GM12874 (cell line): Measurements from ENCODE around the gene TGFB1I1.

Source experiments
- TF ChIP-seq, protein P1 (sequence below): IDR thresholded peaks from 2 replicates; pipeline ENCODE4 v1.5.1; 2011; ENCODE audit warnings: low read depth, mild to moderate bottlenecking, control low read depth, low read length, moderate library complexity; ENCODE audit not compliant: insufficient read depth

The TGFB1I1 gene

DNA sequence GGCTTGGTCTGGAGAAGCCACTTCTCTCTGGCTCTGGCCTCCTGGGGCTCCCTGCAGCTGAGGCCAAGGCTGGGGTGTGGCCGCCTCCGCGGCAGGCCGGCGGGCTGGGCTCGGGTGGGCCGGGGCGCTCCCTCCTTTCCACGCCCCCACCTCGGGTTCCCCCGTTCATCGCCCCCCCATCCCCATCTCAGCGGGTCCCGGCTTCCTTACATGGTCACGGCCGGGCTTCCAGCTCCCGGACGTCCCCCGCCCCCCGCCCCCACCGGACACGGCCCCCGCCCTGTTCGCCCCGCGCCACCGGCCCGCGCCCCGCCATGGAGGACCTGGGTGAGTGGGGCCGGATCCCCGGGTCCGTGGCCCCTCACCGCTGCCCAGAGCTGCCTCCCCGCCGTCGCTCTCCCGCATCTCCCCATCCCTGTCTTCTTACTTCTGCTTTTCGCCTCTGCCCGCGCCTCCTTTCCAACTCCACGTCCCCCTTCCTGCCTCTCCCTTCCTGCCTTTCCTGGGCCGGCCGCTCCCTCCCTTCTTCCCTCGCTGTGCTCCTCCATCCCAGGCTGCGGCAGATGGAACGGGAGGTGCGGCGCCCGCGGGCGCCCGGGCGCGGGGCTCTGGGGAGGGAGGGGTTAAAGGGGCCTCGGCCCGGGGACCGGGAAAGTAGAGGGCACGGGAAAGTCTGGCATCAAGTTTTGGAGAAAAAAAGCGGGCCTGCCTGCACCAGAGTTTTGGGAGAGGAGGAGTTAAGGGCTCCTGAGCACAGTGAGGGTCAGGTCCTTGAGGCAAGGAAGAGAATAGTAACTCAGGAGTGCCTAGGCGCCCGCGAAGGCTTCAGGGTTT, at the start of gene TGFB1I1:
TSS of gene TGFB1I1 (plus strand) at position 278 of the 834 bp plus-strand sequence. CDS start at position 315, 37 bp downstream.
- TF ChIP-seq, protein P1, sequence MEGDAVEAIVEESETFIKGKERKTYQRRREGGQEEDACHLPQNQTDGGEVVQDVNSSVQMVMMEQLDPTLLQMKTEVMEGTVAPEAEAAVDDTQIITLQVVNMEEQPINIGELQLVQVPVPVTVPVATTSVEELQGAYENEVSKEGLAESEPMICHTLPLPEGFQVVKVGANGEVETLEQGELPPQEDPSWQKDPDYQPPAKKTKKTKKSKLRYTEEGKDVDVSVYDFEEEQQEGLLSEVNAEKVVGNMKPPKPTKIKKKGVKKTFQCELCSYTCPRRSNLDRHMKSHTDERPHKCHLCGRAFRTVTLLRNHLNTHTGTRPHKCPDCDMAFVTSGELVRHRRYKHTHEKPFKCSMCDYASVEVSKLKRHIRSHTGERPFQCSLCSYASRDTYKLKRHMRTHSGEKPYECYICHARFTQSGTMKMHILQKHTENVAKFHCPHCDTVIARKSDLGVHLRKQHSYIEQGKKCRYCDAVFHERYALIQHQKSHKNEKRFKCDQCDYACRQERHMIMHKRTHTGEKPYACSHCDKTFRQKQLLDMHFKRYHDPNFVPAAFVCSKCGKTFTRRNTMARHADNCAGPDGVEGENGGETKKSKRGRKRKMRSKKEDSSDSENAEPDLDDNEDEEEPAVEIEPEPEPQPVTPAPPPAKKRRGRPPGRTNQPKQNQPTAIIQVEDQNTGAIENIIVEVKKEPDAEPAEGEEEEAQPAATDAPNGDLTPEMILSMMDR = no peak

DNA sequence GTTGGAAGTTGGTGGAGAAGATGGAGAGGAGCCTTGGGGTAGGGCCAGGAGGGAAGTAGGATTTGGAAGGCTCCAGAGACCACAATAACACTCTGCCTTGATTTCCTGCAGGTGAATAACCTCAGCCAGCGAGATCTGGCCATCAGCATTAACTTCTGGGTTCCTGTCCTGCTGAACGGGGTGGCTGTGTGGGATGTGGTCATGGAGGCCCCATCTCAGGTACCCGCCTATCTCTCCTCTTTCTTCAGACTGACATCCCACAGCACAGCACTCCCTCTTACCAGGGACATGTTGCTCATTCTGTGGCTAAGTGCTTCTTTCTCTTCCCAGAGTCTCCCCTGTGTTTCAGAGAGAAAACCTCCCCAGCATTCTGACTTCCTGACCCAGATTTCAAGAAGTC, 48.7 kb upstream of the TGFB1I1 start:
- TF ChIP-seq, protein P1 = no peak

DNA sequence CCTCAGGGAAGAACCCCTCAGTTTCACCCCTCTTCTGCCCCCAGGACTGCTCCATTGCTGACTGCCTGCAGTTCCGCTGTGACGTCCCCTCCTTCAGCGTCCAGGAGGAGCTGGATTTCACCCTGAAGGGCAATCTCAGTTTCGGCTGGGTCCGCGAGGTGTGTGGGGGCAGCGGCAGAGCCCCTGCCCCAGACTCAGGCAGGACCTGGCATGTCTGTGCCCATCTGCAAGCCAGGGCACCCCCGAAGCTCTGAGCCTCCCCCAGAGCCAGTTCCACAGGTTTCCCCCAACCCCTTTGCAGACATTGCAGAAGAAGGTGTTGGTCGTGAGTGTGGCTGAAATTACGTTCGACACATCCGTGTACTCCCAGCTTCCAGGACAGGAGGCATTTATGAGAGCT, 48.2 kb upstream of the TGFB1I1 start:
- TF ChIP-seq, protein P1 = no peak

DNA sequence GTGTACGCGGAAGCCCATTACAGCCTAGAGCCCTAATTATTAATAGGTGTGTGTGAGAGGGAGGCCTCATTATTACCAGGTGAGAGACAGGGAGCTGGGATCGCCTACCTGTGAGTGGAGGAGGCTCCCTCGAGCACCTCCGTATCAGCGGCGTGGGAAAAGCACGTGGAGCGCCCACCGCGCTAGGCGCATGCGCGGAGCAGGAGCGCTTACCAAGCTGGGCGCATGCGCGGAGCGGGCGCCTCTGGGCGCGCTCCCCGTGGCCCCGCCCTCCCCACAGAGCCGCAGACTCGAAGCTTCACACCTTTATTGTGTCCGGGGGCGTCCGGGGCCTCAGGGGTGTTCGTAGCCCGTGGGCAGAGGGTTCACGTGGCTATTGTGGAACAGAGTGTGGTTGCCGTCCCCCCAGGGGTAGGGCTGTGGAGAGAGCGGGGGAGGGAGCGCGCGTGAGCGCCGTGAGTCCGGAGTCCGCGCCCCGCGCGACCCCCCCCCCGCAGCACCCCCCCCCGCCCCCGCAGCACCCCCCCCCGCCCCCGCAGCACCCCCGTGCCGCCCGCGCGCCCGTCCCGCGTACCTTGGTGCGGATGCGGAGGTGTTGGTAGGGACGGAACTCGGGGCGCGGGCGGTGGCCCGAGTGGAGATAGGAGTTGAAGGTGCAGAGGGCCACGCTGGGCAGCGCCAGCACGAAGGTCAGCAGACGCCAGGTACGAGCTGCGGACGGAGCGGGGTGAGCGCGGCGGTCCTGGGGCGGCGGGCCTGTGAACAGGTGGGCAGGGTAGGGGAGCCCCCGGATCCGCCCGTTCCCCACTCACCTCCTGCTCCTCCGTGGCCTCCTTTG, 44.3 kb upstream of the TGFB1I1 start:
- TF ChIP-seq, protein P1 = no peak

DNA sequence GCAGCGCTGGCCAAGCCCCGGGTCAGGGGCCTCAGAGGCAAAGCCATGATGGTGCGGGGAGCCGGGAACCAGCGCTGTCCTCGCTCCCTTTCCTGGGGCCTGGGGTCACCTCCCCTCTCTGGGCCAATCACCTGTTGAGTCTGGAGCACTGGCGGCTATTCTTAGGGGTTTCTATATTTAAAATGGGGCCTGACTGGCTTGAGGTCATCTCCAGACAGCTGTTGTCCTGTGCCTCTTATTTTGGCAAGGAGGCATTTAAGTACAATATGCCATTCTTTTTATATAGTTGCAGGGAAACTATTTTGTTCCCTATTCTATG, 43.7 kb upstream of the TGFB1I1 start, which contains the start of gene COX6A2:
TSS of gene COX6A2 (minus strand) at position 82 of the 319 bp plus-strand sequence. CDS start at position 47, 35 bp downstream.
- TF ChIP-seq, protein P1 = no peak

DNA sequence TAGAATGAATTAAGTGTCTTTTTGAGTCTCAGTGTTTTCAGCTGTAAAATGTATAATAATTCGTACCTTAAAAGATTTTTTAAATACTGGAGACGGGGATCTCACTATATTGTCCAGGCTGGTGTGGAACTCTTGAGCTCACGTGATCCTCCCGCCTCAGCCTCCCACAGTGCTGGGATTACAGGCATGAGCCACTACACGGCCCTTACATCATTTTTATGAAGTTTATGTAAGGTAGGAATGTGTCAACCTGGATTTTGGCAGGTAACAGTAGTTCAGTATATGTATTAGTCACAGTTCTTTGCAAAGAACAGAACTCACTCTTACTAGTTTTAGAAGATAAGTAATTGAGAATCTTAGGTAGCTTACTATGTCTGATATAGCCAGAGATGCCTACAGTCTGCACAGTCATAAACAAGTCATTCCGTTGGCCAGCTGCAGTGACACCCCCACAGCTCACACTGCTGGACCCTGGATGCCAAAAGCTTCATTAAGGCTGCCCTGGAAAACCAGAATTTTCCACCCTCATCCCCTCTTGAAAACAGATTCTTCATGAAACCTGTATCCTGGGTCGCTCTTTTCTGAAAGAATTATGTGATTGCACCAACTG, 43.2 kb upstream of the TGFB1I1 start:
- TF ChIP-seq, protein P1 = no peak

DNA sequence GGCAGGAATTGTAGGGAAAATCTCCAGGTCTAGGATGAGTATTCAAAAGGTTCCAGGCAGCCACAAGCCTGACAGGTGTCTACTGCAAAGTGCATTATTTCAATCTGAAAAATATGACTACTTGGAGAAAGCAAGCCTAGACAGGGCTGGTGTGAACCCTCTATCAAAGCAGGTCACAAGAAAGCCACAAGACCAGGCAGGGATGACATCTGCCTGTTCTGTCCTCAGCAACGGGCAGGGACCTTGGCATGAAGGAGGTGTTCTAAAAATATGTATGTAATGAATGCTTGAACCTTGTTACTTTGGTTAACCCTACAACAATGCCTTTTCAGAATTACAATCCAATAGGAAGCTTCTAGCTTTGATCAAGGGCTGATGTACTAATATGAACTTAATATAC, 42.6 kb upstream of the TGFB1I1 start:
- TF ChIP-seq, protein P1 = no peak
